ENCODE data around the gene SLC44A5.

The SLC44A5 gene

DNA sequence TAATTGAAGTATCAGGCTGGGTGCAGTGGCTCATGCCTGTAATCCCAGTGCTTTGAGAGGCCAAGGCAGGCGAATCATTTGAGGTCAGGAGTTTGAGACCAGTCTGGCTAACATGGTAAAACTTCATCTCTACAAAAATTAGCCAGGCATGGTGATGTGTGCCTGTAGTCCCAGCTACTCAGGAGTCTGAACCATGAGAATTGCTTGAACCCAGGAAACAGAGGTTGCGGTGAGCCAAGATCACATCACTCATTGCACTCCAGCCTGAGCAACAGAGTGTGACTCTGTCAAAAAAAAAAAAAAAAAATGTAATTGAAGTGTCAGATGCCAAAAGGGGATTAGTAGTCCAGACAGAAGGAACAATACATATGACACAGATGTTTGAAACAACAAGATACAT, 56.7 kb downstream of the SLC44A5 start:
- H3K4me2 ChIP-seq (ENCODE audit: insufficient read depth, low read length) = no peak overlapping the region
- no peaks in the 10 kb centered on the region for H3K9me3 ChIP-seq (ENCODE audit: insufficient read depth, low read length, severe bottlenecking)
- no peak overlapping the region for H3K27ac ChIP-seq (ENCODE audit: low read length)
- no peak for TF ChIP-seq EZH2 (IDR thresholded peaks at IDR 0.05; ENCODE audit: borderline replicate concordance, low read depth, low read length, severe bottlenecking)
- TF ChIP-seq, protein P1, sequence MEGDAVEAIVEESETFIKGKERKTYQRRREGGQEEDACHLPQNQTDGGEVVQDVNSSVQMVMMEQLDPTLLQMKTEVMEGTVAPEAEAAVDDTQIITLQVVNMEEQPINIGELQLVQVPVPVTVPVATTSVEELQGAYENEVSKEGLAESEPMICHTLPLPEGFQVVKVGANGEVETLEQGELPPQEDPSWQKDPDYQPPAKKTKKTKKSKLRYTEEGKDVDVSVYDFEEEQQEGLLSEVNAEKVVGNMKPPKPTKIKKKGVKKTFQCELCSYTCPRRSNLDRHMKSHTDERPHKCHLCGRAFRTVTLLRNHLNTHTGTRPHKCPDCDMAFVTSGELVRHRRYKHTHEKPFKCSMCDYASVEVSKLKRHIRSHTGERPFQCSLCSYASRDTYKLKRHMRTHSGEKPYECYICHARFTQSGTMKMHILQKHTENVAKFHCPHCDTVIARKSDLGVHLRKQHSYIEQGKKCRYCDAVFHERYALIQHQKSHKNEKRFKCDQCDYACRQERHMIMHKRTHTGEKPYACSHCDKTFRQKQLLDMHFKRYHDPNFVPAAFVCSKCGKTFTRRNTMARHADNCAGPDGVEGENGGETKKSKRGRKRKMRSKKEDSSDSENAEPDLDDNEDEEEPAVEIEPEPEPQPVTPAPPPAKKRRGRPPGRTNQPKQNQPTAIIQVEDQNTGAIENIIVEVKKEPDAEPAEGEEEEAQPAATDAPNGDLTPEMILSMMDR (IDR thresholded peaks at IDR 0.05; ENCODE audit: borderline replicate concordance, extremely low read depth, low read length, poor library complexity, severe bottlenecking) = no peak
- H2AFZ ChIP-seq (ENCODE audit: low read depth, low read length) = no peak overlapping the region
- ATAC-seq (ENCODE audit: insufficient read depth, low read depth) (no peak), DNase-seq (no peak)
- H3K9ac ChIP-seq (ENCODE audit: low read depth, low read length) = no peak overlapping the region
- no peaks in the 10 kb centered on the region for H3K27me3 ChIP-seq (ENCODE audit: insufficient read depth, low read length, poor library complexity)
- no peaks in the 10 kb centered on the region for H3K79me2 ChIP-seq (ENCODE audit: insufficient read depth, low read length)
- H3K4me3 ChIP-seq (ENCODE audit: low read depth in 1 of 2, low read length in 2 of 2) = no peak overlapping the region
- H3K4me1 ChIP-seq (ENCODE audit: insufficient read depth, low read length) = no peaks in the 10 kb centered on the region
- no peaks in the 10 kb centered on the region for H4K20me1 ChIP-seq (ENCODE audit: insufficient read depth, low read length)
- no peaks in the 10 kb centered on the region for H3K36me3 ChIP-seq (ENCODE audit: insufficient read depth, low read length)

DNA sequence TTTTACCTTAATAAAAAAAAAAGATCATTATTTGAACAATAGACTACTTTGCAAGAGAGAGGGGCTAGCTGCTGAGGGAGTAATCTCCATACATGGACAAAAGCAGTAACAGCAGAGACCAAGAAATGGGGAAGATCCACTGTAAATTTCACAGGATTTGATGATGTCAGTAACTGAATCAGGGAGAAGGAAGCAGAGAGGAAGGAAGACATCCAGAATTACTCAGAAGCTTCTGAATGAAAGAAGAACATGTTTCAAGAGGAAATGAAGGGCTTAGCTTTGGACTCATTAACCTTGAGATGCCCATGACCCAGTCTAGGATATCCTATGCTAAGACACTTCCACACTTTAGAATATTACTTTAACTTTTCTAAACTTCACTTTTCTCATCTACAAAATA, 60.4 kb downstream of the SLC44A5 start:
- no peaks in the 10 kb centered on the region for H3K9me3 ChIP-seq (ENCODE audit: insufficient read depth, low read length, severe bottlenecking)
- H3K27me3 ChIP-seq (ENCODE audit: insufficient read depth, low read length, poor library complexity) = no peaks in the 10 kb centered on the region
- H3K9ac ChIP-seq (ENCODE audit: low read depth, low read length) = no peak overlapping the region
- H4K20me1 ChIP-seq (ENCODE audit: insufficient read depth, low read length) = no peaks in the 10 kb centered on the region
- TF ChIP-seq, protein P1 (IDR thresholded peaks at IDR 0.05; ENCODE audit: borderline replicate concordance, extremely low read depth, low read length, poor library complexity, severe bottlenecking) = no peak
- TF ChIP-seq EZH2 (IDR thresholded peaks at IDR 0.05; ENCODE audit: borderline replicate concordance, low read depth, low read length, severe bottlenecking) = no peak
- H2AFZ ChIP-seq (ENCODE audit: low read depth, low read length) = no peak overlapping the region
- H3K27ac ChIP-seq (ENCODE audit: low read length) = no peak overlapping the region
- no peaks in the 10 kb centered on the region for H3K4me1 ChIP-seq (ENCODE audit: insufficient read depth, low read length)
- no peak overlapping the region for H3K4me3 ChIP-seq (ENCODE audit: low read depth in 1 of 2, low read length in 2 of 2)
- no peak overlapping the region for H3K4me2 ChIP-seq (ENCODE audit: insufficient read depth, low read length)
- no peaks in the 10 kb centered on the region for H3K79me2 ChIP-seq (ENCODE audit: insufficient read depth, low read length)
- no peaks in the 10 kb centered on the region for H3K36me3 ChIP-seq (ENCODE audit: insufficient read depth, low read length)
- ATAC-seq (ENCODE audit: insufficient read depth, low read depth) (no peak), DNase-seq (no peak)

DNA sequence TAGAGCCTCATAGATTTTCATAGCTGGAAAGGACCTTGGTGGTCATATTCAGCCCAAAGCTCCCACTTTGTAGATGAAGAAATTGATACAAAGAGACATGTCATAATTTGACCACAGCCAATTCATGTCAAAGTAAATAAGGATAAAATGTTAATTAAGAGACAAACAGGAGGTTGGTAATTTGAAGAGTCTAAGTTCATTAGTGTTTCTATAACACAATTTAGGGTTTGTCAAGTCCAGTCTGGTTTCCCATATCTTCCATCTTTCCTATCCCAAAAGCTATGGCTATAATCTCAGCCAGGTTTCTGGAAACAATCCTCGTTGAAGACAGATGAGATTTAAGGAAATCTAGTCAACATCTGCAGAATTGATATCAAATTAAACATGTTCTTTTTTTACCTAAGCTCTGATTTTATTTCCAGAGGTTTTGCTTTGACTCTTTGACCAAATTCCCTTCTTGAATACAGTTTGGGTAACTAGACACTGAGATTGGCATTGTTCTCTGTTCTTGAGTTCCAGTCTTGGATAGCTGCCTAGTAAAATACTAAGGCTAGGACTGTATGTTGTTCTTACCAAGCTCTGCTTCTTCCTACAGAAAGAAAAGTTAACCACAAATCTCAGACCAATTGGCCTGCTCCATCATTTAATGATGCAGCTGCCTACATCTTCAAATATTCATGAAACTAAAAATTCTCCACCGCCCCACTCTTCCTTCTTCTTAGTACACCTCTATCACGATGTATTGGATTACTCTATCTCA, 62.0 kb downstream of the SLC44A5 start:
- TF ChIP-seq EZH2 (IDR thresholded peaks at IDR 0.05; ENCODE audit: borderline replicate concordance, low read depth, low read length, severe bottlenecking) = no peak
- TF ChIP-seq, protein P1 (IDR thresholded peaks at IDR 0.05; ENCODE audit: borderline replicate concordance, extremely low read depth, low read length, poor library complexity, severe bottlenecking) = no peak
- ATAC-seq (ENCODE audit: insufficient read depth, low read depth) (no peak), DNase-seq (no peak)
- Histone ChIP-seq H4K20me1 (ENCODE audit: insufficient read depth, low read length) (no peaks in the 10 kb centered on the region), H3K9ac (ENCODE audit: low read depth, low read length) (no peak overlapping the region), H3K36me3 (ENCODE audit: insufficient read depth, low read length) (no peaks in the 10 kb centered on the region), H3K4me1 (ENCODE audit: insufficient read depth, low read length) (no peaks in the 10 kb centered on the region), H2AFZ (ENCODE audit: low read depth, low read length) (no peak overlapping the region), H3K27ac (ENCODE audit: low read length) (no peak overlapping the region), H3K79me2 (ENCODE audit: insufficient read depth, low read length) (no peaks in the 10 kb centered on the region), H3K27me3 (ENCODE audit: insufficient read depth, low read length, poor library complexity) (no peaks in the 10 kb centered on the region), H3K4me3 (ENCODE audit: low read depth in 1 of 2, low read length in 2 of 2) (no peak overlapping the region), H3K9me3 (ENCODE audit: insufficient read depth, low read length, severe bottlenecking) (no peaks in the 10 kb centered on the region), H3K4me2 (ENCODE audit: insufficient read depth, low read length) (no peak overlapping the region)
